ENCODE measurements around the gene INF2.

The INF2 gene

DNA sequence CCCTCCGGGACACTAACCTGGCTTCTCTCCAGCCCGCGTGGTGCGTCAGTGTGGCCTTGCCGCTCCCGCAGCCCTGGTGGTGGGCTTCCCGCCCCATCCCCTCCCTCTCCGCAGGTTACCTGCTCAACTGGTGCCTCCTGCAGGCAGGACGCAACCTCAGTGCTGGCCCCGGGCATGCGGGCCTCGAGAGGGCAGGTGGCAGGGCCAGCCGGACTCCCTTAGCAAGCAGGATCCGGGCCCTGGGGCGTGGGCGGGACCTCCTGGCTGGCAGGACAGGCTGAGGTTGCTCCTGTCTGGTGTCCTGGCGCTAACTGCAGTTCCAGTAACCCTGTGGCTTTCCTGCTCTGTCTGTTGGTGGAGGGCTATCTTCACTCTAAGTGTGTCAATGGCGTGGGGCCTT lies 26.0 kb downstream of the INF2 start:
- H2AFZ ChIP-seq (ENCODE audit: low read length), result no peak overlapping the region
- no peaks in the 10 kb centered on the region for H3K4me1 ChIP-seq (ENCODE audit: low read length)
- no peak overlapping the region for H3K9ac ChIP-seq (ENCODE audit: low read length)

GRCh38 chr14:104715871-104716270 lies 26.5 kb downstream of the INF2 start:
- no peak overlapping the region for H2AFZ ChIP-seq (ENCODE audit: low read length)
- H3K36me3 ChIP-seq (replicated peaks; ENCODE audit: insufficient read depth, low read length), result no peaks in the 10 kb centered on the region
- DNase-seq, result no peak
- H3K27me3 ChIP-seq (replicated peaks; ENCODE audit: insufficient read depth, low read length), result no peaks in the 10 kb centered on the region
- no peak overlapping the region for H3K4me2 ChIP-seq (ENCODE audit: low read depth, low read length)
- no peaks in the 10 kb centered on the region for H3K9me2 ChIP-seq (replicated peaks; ENCODE audit: insufficient read depth, low read length)
- no peaks in the 10 kb centered on the region for H3K9me3 ChIP-seq (replicated peaks; ENCODE audit: insufficient read depth, low read length)
- H4K20me1 ChIP-seq (ENCODE audit: insufficient read depth, low read length), result no peaks in the 10 kb centered on the region
- no peaks in the 10 kb centered on the region for H3K79me2 ChIP-seq (ENCODE audit: low read length)
- H3K27ac ChIP-seq (ENCODE audit: low read length), result no peak overlapping the region
- no peaks in the 10 kb centered on the region for H3F3A ChIP-seq (ENCODE audit: insufficient read depth, low read length)
- TF ChIP-seq EZH2 (optimal IDR thresholded peaks at IDR 0.05; ENCODE audit: low read depth, low read length), result no peak
- TF ChIP-seq, protein P1, sequence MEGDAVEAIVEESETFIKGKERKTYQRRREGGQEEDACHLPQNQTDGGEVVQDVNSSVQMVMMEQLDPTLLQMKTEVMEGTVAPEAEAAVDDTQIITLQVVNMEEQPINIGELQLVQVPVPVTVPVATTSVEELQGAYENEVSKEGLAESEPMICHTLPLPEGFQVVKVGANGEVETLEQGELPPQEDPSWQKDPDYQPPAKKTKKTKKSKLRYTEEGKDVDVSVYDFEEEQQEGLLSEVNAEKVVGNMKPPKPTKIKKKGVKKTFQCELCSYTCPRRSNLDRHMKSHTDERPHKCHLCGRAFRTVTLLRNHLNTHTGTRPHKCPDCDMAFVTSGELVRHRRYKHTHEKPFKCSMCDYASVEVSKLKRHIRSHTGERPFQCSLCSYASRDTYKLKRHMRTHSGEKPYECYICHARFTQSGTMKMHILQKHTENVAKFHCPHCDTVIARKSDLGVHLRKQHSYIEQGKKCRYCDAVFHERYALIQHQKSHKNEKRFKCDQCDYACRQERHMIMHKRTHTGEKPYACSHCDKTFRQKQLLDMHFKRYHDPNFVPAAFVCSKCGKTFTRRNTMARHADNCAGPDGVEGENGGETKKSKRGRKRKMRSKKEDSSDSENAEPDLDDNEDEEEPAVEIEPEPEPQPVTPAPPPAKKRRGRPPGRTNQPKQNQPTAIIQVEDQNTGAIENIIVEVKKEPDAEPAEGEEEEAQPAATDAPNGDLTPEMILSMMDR (IDR thresholded peaks at IDR 0.05; ENCODE audit: low read length), result no peak
- TF ChIP-seq EZH2phosphoT487 (IDR thresholded peaks at IDR 0.05; ENCODE audit: low read length), result no peak
- no peak overlapping the region for H3K4me3 ChIP-seq (ENCODE audit: low read length)
- no peaks in the 10 kb centered on the region for H3K4me1 ChIP-seq (ENCODE audit: low read length)
- no peak overlapping the region for H3K9ac ChIP-seq (ENCODE audit: low read length)

More for the DNA sequence above, 26.0 kb downstream of the INF2 start:
- H3K9me3 ChIP-seq (replicated peaks; ENCODE audit: insufficient read depth, low read length), result no peaks in the 10 kb centered on the region
- H3K36me3 ChIP-seq (replicated peaks; ENCODE audit: insufficient read depth, low read length), result no peaks in the 10 kb centered on the region
- H3K27ac ChIP-seq (ENCODE audit: low read length), result no peak overlapping the region
- no peak for DNase-seq
- H3K4me2 ChIP-seq (ENCODE audit: low read depth, low read length), result no peak overlapping the region
- TF ChIP-seq EZH2phosphoT487 (IDR thresholded peaks at IDR 0.05; ENCODE audit: low read length), result no peak
- TF ChIP-seq, protein P1 (IDR thresholded peaks at IDR 0.05; ENCODE audit: low read length), result no peak
- TF ChIP-seq EZH2 (optimal IDR thresholded peaks at IDR 0.05; ENCODE audit: low read depth, low read length), result no peak
- H3K9me2 ChIP-seq (replicated peaks; ENCODE audit: insufficient read depth, low read length), result no peaks in the 10 kb centered on the region
- no peaks in the 10 kb centered on the region for H3F3A ChIP-seq (ENCODE audit: insufficient read depth, low read length)
- H3K27me3 ChIP-seq (replicated peaks; ENCODE audit: insufficient read depth, low read length), result no peaks in the 10 kb centered on the region
- no peaks in the 10 kb centered on the region for H4K20me1 ChIP-seq (ENCODE audit: insufficient read depth, low read length)
- H3K4me3 ChIP-seq (ENCODE audit: low read length), result no peak overlapping the region
- H3K79me2 ChIP-seq (ENCODE audit: low read length), result no peaks in the 10 kb centered on the region

DNA sequence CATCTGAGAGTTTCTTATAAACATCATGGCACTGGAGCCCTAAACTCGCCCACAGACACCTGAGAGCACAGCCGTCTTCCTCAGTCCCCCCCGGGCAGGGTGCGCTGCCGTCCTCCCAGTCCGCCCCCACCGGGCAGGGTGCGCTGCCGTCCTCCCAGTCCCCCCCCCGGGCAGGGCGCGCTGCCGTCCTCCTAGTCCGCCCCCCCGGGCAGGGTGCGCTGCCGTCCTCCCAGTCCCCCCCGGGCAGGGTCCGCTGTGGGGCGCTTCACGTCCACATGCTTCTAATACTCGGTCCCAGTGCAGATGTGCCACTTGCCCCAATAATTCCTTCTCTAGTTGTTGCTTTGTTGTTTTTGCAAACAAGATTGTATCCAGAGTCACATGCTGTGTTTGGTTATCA lies 27.7 kb downstream of the INF2 start:
- no peak for DNase-seq
- no peak overlapping the region for H3K4me2 ChIP-seq (ENCODE audit: low read depth, low read length)
- no peaks in the 10 kb centered on the region for H3F3A ChIP-seq (ENCODE audit: insufficient read depth, low read length)
- no peak overlapping the region for H2AFZ ChIP-seq (ENCODE audit: low read length)
- TF ChIP-seq EZH2phosphoT487 (IDR thresholded peaks at IDR 0.05; ENCODE audit: low read length) (no peak), EZH2 (optimal IDR thresholded peaks at IDR 0.05; ENCODE audit: low read depth, low read length) (no peak)
- TF ChIP-seq, protein P1 (IDR thresholded peaks at IDR 0.05; ENCODE audit: low read length), result no peak
- peaks cover 5% of the 10 kb centered on the region; the same call in 1 of the 2 replicates for H3K4me1 ChIP-seq (ENCODE audit: low read length)
- H3K9ac ChIP-seq (ENCODE audit: low read length), result no peak overlapping the region
- no peaks in the 10 kb centered on the region for H3K79me2 ChIP-seq (ENCODE audit: low read length)
- H3K27ac ChIP-seq (ENCODE audit: low read length), result no peak overlapping the region
- H3K36me3 ChIP-seq (replicated peaks; ENCODE audit: insufficient read depth, low read length), result no peaks in the 10 kb centered on the region
- H4K20me1 ChIP-seq (ENCODE audit: insufficient read depth, low read length), result no peaks in the 10 kb centered on the region
- no peak overlapping the region for H3K4me3 ChIP-seq (ENCODE audit: low read length)
- no peaks in the 10 kb centered on the region for H3K9me2 ChIP-seq (replicated peaks; ENCODE audit: insufficient read depth, low read length)
- no peaks in the 10 kb centered on the region for H3K9me3 ChIP-seq (replicated peaks; ENCODE audit: insufficient read depth, low read length)
- no peaks in the 10 kb centered on the region for H3K27me3 ChIP-seq (replicated peaks; ENCODE audit: insufficient read depth, low read length)

All from MM.1S (cell line).